PFSK-1 (cell line): Measurements from ENCODE around the gene KPNA1.

ENCODE experiments used
- POLR2AphosphoS5 ChIP-seq: IDR thresholded peaks from 2 replicates; pipeline ENCODE4 v1.6.1; 2012; ENCODE audit warnings: low read depth, mild to moderate bottlenecking, control low read depth, low read length, moderate library complexity
- TAF1 ChIP-seq: IDR thresholded peaks from 2 replicates; pipeline ENCODE4 v1.6.1; 2012; ENCODE audit warnings: low read length, control low read depth, borderline replicate concordance; ENCODE audit not compliant: insufficient read depth

DNA sequence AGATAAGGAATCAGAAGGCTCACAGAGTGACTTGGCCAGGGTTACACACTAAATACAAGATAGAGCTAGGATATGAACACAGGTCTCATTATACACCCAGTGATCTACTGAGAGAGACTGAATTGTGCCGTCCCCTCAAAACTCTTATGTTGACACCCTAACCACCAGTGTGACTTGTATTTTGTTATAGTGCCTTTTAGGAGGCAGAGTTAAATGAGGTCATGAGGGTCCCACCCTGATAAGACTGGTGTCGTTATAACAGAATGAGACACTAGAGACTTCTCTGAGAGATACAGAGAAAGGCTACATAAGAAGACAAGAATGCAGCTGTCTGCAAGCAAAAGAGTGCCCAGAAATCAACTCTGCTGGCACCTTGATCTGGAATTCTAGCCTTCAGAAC is 12.6 kb downstream of the KPNA1 start:
- TF ChIP-seq TAF1 (no peak), POLR2AphosphoS5 (no peak)
